NCI-H1092 treated with DMSO at 0.1 percent for 48 hours (cell line): ENCODE results near the gene OR5C1.
"Not testable (repeated sequence)": the region's sequence is repeated elsewhere in the genome, so short reads cannot be mapped to it uniquely, and the experiment has no call there.

ENCODE experiments used
- DNase-seq: peaks from one replicate; lab custom pipeline; 2025; lab: John Stamatoyannopoulos, UW

The OR5C1 gene

DNA sequence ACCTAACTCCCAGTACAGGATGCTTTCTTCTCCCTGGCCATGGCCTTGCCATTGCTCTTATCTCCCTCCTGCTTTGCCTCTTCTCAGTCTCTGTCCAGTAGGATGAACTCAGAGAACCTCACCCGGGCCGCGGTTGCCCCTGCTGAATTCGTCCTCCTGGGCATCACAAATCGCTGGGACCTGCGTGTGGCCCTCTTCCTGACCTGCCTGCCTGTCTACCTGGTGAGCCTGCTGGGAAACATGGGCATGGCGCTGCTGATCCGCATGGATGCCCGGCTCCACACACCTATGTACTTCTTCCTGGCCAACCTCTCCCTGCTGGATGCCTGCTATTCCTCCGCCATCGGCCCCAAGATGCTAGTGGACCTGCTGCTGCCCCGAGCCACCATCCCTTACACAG is at the start of gene OR5C1:
Gene OR5C1, plus strand, starts transcription at position 103 of the 400 bp plus-strand sequence. Its CDS starts 0 bp downstream, at position 103.
- no peak for DNase-seq

DNA sequence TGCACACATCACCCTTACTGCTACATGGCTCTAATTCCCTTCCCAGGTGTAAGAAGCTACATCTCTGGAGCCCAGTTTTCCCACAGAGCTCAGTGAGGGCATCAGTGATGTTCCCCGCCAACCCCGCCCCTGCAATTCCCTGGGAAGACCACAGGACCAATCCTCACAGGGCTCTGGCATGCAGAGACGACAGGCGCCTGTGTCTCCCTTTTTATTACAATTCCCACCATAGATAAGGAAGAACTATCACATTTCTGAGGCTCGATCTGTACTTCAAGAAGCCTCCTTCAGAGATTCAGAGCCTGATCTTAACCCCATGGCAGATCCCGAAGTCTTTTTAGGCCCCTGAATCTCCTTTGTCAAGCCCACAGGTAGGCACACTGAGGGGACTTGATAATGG is 46.7 kb upstream of the OR5C1 start, which contains the start of gene OR1L6:
Gene OR1L6, plus strand, starts transcription at position 301 of the 400 bp plus-strand sequence. CDS start 7,545 bp downstream, outside the sequence.
- no peak for DNase-seq

DNA sequence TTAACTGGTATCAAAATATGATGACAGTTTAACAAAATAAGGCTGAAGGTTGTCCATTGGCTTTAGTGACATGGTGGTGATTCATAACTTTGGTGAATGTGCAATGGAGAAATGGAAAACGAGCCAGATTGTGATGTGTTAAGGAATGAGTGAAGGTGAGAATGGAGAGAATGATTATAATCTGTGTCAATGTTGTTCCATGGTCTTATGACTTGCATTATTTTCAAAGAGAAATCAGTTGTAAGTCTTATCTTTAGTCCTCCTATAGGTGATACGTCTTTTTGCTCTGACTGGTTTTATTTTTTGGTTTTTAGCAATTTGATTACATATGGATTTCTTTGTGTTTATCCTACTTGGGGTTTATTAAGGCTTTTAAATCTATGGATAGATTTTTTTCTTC is 33.9 kb upstream of the OR5C1 start:
- DNase-seq = no peak

DNA sequence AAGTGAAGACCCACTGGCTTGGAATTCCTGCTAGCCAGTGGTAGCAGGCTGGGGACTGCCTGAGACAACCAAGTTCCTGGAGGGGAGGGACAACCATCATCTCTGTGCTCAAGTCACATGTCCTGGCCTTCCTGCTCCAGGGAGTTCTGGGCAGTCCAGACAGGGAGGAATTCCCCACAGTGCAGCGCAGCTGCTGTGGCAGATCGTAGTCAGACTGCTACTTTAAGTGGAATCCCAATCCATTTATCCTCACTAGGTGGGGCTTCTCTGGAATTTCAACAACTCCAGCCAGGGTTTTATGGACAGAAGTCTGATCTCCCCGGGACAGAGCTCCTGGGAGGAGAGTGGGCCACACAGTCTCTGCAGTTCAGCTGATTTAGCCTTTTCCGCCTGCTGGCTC is 20.9 kb upstream of the OR5C1 start:
- no peak for DNase-seq

DNA sequence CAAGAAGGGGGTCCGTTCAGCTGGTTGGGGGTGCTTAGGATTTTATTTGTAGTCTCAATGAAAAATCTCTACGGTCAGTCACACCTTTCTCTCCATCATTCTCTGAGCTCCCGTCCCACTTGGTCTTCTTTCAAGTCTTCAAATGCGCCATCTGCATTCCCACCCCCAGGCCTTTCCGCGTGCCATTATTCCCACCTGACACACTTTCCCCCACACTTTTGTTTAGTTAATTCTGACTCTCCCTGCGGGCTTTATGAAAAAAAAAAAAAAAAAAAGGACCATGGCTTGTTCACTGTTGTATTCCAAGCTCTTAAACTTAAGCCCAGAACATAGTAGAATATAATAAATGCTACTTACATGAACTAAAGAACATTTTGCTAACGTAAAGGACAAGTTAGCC is 11.7 kb upstream of the OR5C1 start:
- no peak for DNase-seq

DNA sequence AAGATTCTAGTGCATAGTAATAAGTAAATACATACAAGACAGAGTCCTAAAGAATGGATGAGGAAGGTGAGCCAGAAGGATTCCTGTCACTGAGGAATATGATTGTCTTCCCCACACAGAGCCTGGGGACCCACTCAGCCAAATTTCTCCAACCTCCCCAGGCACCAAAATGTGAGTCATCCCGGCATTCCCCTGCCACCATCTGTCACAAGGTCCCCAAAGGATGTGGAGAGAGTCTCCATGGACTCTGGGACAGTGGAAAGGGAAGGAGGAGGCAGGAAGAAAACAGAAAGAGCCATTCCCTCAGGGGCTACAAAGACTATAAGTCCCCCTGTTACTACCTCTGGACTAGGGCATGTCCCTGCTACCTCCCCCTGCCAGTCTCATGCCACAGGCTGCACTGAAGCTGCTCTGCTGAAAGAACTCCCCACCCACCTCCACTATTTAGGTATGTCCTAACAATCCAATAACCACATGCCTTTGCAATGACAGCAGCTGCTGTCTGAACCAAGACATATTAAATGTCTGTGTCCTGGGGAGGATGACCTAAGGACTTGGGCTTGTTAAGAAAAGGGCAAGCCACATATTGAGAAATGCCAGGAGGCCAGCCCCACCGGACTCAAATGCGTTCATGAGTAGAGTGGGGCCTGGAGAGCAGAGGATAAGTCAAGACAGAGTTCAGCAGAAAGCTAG is 10.7 kb upstream of the OR5C1 start:
- DNase-seq = no peak

DNA sequence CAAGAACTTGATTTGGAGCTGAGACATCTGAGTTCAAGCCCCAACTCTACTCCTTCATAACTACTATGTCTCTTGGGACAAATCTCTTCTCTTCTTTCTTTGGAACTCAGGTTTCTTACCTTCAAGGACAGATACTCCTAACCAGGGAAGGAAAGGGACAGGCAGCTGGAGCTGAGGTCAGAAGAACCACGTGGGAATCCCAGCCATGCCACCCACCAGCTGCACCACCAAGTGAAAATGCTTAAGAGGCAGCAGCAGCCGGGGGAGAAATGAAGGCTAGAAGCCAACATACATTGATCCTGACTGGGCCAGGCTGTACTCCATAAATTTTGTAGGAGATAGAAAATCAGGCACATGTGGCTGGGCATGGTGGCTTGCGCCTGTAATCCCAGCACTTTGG is 9.6 kb upstream of the OR5C1 start:
- no peak for DNase-seq

DNA sequence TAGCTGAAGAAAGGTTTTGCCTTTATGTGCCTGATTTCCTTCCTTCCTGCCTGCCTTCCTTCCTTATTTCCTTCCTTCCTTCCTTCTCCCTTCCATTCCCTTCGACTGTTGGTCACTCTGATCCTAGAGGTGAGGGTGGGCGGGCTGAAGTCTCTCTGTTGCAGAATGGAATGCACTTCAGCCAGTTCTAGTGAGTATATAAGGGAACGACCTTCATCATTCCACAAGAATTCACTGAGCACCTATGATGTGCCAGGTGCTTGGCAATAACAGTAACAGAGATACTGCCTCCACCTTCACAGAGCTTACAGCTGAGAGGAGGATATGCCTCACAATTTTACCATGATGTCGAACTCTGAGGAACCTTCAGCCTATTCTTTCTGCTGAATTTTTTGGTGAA is 8.7 kb upstream of the OR5C1 start:
- DNase-seq = no peak

DNA sequence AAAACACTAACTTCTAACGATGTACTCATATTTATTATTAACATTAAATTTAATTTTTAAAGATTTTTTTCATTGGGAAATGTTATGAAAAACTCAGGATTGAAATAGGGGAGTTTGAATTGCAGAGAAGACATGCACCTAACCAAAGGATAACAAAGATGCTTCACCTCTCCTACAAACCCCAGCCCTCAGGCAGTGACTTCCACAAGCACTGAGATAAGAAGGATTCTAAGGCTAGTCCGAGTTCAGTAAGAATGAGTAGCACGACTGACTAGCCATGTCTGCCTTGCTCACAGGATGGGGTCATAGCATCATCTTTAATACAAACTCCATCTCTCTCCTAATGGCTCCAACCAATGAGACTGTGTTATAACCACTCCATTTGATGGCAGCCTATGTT is 7.1 kb upstream of the OR5C1 start:
- DNase-seq = no peak

DNA sequence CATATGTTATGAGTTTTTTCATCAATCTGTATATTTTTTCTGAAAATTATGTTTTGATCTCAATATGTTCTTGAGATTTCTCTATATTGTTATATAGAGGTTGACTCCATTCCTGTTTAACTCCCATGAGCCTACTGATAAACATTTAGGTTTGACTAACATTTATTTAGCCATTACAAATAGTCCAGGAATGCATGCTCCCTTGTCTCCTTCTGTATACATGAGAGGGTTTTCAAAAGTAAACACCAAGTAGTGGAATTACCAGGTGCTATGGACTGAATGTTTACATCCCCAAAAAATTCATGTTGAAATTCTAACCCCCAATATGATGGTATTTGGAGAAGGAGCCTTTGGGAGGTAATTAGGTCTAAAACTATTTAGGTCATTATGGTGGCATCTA is 3.5 kb upstream of the OR5C1 start:
- no peak for DNase-seq

DNA sequence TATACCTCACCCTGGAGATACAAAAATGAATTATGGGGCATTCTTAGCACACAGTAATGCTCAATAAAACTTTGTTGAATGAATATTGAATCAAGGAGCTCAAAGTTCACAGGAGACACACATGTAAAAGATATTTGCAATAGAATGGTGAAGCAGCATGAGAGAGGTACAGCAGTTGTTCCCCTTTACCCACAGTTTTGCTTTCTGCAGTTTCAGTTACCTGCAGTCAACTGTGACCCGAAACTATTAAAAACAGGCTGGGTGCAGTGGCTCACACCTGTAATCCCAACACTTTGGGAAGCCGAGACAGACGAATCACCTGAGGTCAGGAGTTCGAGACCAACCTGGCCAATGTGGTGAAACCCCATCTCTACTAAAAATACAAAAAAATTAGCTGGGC is 2.4 kb upstream of the OR5C1 start:
- DNase-seq = no peak

DNA sequence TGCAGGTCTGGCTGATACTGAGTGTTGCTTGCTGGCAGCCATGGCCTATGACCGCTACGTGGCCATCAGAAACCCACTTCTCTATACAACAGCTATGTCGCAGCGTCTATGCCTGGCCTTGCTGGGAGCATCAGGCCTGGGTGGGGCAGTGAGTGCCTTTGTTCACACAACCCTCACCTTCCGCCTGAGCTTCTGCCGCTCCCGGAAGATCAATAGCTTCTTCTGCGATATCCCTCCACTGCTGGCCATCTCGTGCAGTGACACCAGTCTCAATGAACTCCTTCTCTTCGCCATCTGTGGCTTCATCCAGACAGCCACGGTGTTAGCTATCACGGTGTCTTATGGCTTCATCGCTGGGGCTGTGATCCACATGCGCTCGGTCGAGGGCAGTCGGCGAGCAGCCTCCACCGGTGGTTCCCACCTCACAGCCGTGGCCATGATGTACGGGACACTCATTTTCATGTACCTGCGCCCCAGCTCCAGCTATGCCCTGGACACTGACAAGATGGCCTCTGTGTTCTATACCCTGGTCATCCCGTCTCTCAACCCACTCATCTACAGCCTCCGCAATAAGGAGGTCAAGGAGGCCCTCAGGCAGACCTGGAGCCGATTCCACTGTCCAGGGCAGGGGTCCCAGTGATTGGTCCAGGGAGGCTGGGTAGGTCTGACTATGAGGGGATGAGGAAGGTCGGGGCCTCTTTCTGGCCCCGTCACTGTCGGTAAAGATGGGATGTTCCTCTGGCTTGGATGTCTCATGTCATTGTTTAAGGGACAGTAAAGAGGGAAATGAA is 718 bp downstream of the OR5C1 start:
- no peak for DNase-seq

DNA sequence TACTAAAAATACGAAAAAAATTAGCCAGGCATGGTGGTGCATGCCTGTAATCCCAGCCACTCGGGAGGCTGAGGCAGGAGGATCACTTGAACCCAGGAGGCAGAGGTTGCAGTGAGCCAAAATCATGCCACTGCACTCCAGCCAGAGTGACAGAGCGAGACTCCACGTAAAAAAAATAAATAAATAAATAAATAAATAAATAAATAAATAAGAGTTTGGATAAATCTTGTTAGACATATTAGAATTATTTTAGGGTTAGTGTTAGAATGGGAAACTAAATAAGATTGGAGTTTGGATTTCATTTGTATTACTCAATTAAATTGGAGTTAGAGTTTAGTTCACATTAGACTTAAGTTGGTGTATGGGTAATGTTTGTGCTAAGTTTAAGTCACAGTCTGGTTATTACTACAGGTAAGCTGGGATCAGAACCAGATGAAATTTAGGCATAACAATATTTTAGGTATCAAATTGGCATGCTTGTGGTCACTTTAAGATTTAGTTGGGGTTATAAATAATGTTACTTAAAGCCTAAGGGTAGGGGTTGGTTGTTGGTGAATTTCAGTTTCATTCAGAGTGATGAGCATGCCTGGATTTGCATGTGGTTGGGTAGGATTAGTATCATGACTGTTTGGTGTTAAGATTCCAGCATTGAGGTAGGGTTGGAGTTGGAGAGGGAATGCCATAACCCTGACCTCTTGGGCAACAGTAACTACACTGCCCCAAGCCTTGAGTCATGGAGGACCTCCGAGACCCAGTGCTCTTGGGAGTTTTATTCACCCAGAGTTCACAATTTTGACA is 3.3 kb downstream of the OR5C1 start:
- no peak for DNase-seq

DNA sequence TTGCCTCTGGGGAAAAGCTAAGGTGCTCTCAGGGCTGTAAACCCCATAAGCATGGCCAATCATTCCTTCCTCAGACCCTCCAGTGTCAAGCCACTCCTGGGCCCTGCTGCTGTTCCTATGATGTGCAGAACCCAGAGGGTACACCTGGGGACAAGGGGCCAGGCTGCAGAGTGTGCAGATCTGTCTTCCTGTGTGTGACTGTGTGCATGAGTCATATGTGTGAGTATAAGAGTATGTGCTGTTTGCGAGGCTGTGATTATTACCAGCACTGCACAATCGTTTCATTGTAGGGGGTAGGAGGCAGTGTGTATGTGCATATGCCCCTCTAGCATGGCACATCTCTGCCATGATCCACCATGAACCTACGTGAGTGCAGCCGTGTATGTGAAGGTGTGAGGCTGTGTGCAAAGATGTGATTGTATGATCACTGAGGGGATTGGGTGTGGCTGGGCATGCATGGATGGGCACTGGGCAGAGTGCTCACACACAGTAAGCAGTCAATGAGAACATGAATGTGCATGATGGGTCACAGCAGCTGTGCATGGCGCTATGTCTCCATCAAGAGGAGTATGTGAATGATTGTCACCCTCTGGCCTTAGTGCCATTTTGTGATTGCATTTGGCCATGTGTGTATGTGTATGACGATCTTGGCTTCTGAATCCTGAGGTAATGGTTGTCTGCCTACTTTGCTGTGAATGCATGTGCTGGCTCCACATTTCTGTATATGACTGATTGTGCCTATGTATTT is 8.8 kb downstream of the OR5C1 start:
- no peak for DNase-seq

DNA sequence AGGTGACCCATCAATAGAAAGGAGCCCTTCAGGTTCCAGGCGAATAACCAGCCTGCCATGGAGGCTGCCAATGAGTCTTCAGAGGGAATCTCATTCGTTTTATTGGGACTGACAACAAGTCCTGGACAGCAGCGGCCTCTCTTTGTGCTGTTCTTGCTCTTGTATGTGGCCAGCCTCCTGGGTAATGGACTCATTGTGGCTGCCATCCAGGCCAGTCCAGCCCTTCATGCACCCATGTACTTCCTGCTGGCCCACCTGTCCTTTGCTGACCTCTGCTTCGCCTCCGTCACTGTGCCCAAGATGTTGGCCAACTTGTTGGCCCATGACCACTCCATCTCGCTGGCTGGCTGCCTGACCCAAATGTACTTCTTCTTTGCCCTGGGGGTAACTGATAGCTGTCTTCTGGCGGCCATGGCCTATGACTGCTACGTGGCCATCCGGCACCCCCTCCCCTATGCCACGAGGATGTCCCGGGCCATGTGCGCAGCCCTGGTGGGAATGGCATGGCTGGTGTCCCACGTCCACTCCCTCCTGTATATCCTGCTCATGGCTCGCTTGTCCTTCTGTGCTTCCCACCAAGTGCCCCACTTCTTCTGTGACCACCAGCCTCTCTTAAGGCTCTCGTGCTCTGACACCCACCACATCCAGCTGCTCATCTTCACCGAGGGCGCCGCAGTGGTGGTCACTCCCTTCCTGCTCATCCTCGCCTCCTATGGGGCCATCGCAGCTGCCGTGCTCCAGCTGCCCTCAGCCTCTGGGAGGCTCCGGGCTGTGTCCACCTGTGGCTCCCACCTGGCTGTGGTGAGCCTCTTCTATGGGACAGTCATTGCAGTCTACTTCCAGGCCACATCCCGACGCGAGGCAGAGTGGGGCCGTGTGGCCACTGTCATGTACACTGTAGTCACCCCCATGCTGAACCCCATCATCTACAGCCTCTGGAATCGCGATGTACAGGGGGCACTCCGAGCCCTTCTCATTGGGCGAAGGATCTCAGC is 11.6 kb downstream of the OR5C1 start, which contains the start of gene OR1K1:
Gene OR1K1, plus strand, starts transcription at position 58 of the 995 bp plus-strand sequence. Its CDS starts 0 bp downstream, at position 58.
- DNase-seq = no peak

DNA sequence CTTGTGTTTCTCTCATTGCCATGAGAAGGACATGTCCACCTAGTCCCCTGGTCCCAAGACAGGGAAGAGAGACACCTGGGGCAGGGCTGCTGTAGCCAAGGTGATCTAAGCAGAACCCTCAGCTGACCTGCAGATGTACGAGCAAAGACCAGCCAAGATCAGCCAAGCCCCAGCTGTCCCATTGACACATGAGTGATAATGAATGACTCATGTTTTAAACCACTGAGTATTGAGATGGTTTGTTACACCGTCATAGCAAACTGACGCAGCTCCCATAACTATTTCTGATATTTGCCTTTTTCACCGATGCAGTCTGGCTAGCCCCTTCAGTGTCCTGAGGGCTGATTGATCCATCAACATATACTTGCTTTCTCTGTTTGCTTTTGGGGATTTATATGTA is 17.9 kb downstream of the OR5C1 start:
- DNase-seq = no peak

DNA sequence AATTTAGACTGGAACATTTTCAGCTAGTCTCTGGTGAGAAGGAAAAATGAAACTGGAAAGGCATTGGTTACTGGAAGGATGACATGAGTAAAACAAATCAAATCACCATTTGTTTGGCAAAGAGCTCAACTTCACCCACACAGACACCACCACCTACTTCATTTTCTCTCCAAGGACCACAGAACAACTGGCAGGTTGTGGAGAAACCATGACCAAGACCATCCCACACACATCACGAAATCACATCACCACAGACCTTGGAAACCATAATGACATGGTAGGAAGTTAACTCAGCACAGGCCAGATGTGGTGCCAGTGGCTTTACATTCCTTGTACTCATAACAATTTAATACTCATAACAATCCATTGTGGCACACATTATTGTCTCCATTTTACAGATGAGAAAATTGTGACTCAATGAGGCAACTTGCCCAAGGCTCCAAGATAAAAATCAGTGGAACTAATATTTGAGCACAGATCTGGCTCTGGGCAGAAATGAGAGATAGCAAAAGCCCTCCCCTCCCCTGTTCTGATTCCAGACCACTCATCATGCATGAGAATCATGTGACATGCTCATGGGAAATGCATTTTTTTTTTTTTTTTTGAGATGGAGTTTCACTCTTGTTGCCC is 18.7 kb downstream of the OR5C1 start:
- DNase-seq = no peak

DNA sequence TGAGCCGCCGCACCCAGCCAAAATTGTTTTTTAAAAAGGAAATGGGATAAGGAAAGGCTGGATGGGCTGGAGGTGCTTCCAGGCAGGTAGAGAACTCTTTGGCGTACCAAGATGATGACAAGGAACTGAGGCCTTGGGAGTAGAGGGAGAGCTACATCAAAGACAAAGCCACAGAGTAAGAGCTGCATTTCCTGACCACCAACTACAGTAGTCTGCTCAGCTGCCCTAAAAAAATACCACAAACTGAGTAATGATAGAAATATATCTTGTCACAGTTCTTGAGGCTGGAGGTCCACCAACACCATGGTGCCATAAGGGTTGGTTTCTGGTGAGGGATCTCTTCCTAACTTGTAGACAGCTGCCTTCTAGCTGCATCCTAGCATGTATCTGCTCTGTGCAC is 19.4 kb downstream of the OR5C1 start:
- no peak for DNase-seq

DNA sequence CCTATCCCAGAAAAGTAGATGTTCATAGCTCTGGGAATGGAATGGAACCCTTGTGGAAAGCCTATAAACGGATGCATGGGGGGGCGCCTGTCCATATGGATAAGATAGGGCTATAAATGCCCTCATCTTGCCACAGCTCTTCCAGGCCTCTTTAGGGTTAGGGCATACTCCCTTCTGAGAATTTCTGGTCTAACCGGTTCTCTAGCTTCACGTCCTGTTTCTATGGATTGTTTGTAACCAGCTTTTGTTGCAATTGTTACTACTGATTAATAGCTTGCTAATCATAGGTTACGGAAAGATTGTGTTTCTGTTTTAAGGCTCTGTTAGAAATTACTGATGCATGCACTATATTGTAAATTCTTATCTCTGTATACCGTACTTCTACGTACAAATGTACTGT is 20.5 kb downstream of the OR5C1 start:
- not testable (repeated sequence) for DNase-seq

DNA sequence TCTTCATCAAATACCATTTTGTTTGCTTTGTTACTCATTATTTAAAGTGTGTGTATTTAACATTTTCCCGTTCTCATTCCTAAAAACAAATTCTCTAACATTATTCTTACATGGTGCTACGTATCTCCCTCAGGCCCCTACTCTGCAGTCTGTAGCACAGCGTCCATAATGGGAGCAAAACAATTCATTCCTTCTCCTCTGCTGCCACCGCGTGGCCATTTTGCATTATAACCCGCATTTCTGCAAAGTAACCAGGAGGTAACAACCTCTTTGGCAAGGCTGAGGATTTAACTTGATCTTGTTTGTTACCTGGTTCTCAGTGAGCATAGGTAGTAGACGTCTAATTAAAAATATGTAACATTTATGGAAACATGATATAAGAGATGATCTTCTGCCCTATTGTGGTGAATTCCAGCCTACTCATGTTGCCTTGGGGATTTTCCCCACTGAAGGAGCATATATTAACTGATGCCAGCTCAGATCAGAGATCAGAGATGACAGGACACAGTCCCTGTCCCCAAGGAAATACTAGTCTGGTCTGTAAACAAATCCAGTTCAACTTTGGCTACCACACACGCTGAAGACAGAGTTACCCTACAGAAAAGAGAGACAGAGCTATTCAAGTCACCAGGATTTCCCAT is 21.7 kb downstream of the OR5C1 start:
- DNase-seq = peak; percentile 76
